Heart left ventricle (tissue), 16 donors: ENCODE measurements around the gene PIK3R2. TPM values are rescaled to one million over a fixed set of nuclear protein-coding genes. Genes with fewer than 3 reads are reported as not detected.

ENCODE experiments used
- ATAC-seq, 4 donors: fragments of 200-7000 bp; cut with Tn5 transposase; one replicate each; pipeline ENCODE4 v1.9.1; 2020 to 2022; ENCODE audit warnings: moderate library complexity in 4 of 4, mild to moderate bottlenecking in 3 of 4, moderate number of reproducible peaks in 1 of 4
- DNase-seq, 5 donors: peaks; one replicate each; pipeline ENCODE4 v3.0.0-alpha.2; 2020
- H3K27ac ChIP-seq, 12 donors: fragments of 200-600 bp; sonication (generic) in 4 of 12; one replicate each; pipeline versions ENCODE4 v1.5.0 to v1.8.0; 2016 to 2022; ENCODE audit warnings: mild to moderate bottlenecking in 2 of 12
- H3K27me3 ChIP-seq, 9 donors: fragments of 200-600 bp; sonication (generic) in 2 of 9; one replicate each; pipeline versions ENCODE4 v1.5.1 to v1.8.0; 2016 to 2022; ENCODE audit warnings: mild to moderate bottlenecking in 3 of 9
- H3K36me3 ChIP-seq, 9 donors: fragments of 200-600 bp; sonication (generic) in 2 of 9; one replicate each; pipeline versions ENCODE4 v1.5.0 to v1.8.0; 2018 to 2022; ENCODE audit warnings: mild to moderate bottlenecking in 2 of 9
- H3K4me1 ChIP-seq, 12 donors: fragments of 200-600 bp; sonication (generic) in 4 of 12; one replicate each; pipeline versions ENCODE4 v1.5.0 to v1.8.0; 2016 to 2022; ENCODE audit warnings: mild to moderate bottlenecking in 3 of 12
- H3K4me3 ChIP-seq, 12 donors: fragments of 200-600 bp; sonication (generic) in 4 of 12; one replicate each; pipeline versions ENCODE4 v1.5.0 to v1.8.0; 2017 to 2022; ENCODE audit warnings: mild to moderate bottlenecking in 9 of 12, moderate library complexity in 4 of 12
- H3K9me3 ChIP-seq, 12 donors: fragments of 200-600 bp; sonication (generic) in 4 of 12; one replicate each; pipeline versions ENCODE4 v1.5.0 to v1.8.0; 2016 to 2022; ENCODE audit warnings: mild to moderate bottlenecking in 1 of 12
- POLR2A ChIP-seq, 2 donors: fragments of 450-650 bp; IDR thresholded peaks; one replicate each; pipeline ENCODE4 v1.6.1; 2017; ENCODE audit warnings: antibody characterized with exemption in 2 of 2, mild to moderate bottlenecking in 2 of 2, moderate library complexity in 2 of 2
- WGBS, 4 donors: extraction: QIAGEN DNeasy Blood & Tissue Kit in 2 of 4; methylation state at CpG; one replicate each; pipeline versions ENCODE4 v1.1.5 to v1.1.7; 2013 to 2018; 5-methylcytosine and 5-hydroxymethylcytosine counted together
- intact Hi-C, 10 donors: fragments of 100-400 bp; cut with DNase I; formaldehyde crosslinking; loops; one replicate each; pipeline versions ENCODE4 v1.11.1 to v1.14.2; 2022
- polyA plus RNA-seq, 2 donors: library from polyadenylated mRNA; stranded (reverse); fragments of 200-250 nt; gene quantifications; one replicate each; pipeline ENCODE4 v1.2.3, GENCODE V29; 2013
- total RNA-seq, 9 donors: library from RNA; depleted of rRNA in 2 of 9; stranded (reverse); fragments of >200 nt in 2 of 9; fragmentation: NEBNext Ultra II Directional in 3 of 9; extraction: Animal tissue kit (Norgen Biotek cat#: 25700) in 3 of 9; gene quantifications; one replicate each; pipeline versions ENCODE4 v1.1.0 to v1.2.4, GENCODE V29; 2016 to 2023
- TF ChIP-seq, protein P1 (sequence below), 12 donors: fragments of 200-600 bp; sonication (generic) in 4 of 12; IDR thresholded peaks; one replicate each; pipeline versions ENCODE4 v1.5.0 to v1.8.0; 2018 to 2022; ENCODE audit warnings: antibody characterized with exemption in 12 of 12, mild to moderate bottlenecking in 5 of 12
- donor health status: ischemic (EF 13 %, LVEDD 7.1; RV severe dilation, severe dysfunction).
- donor health status: healthy with polysubstance abuse.
- donor health status: DM: no; HTN: yes; CAD: no.
- donor health status: DM: no; HTN: no; CAD: no.
- donor health status: ischemic (EF 25% LVEDD 6.9; RV normal size, moderate dysfunction).
- donor health status: ischemic (EF 25% LVEDD 5.7; RV mildly dilated, moderate dysfunction).
- donor health status: healthy.
- donor health status: DM: yes; HTN: yes; CAD: no.
- donor health status: ischemic (EF 35%, LVEDD 5.7; RV mildly dilated, moderate dysfunction).
- donor health status: nonischemic (EF 11% LVEDD 7.7; RV severe dilation, severe dysfunction).
- donor health status: DM: yes; HTN: yes; CAD: no.
- donor health status: PGD.
- donor health status: ischemic (EF 29% LVEDD 5.4; RV normal size, mild dysfunction).
- donor health status: nonischemic (EF 23%, LVEDD 6.1; RV moderate dilation, normal function).

PIK3R2 gene
- total and polyA plus RNA-seq, 11 donors: 4.0 to 28.6 (median 23.4) TPM

DNA sequence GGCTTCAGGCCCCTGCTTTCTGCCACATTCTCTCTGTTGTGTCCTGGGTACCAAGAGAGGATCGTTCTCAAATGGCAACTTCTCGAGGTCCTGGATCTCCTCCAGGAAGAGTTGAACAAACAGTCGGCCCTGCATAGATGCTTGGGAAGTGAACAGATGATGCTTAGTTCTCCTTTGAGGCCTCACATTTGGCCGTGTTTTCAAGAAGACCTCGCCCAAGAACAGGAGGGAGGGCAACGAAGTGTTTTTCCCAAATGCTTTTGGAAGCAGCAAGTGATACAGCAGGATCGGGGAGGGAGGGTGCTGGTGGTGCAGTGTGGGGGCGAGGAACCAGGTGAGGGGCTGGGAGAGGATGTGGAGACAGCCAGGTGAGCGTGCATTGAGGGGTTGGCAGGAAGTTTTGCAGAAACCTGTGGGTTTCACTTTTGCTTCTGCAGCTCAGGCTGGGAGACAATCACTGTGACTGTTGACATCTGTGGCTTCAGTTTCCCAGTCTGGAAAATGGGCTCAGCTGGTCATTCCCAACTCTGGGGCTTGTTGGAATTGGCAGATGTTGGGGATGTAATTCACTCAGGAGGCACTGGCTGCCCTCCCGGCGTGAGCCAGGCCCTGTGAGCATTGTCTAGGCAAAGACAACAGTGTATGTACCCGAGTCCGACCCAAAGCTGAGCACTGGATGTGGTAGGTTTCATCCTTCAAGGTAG, 33.8 kb upstream of the PIK3R2 start:
- TF ChIP-seq, protein P1, sequence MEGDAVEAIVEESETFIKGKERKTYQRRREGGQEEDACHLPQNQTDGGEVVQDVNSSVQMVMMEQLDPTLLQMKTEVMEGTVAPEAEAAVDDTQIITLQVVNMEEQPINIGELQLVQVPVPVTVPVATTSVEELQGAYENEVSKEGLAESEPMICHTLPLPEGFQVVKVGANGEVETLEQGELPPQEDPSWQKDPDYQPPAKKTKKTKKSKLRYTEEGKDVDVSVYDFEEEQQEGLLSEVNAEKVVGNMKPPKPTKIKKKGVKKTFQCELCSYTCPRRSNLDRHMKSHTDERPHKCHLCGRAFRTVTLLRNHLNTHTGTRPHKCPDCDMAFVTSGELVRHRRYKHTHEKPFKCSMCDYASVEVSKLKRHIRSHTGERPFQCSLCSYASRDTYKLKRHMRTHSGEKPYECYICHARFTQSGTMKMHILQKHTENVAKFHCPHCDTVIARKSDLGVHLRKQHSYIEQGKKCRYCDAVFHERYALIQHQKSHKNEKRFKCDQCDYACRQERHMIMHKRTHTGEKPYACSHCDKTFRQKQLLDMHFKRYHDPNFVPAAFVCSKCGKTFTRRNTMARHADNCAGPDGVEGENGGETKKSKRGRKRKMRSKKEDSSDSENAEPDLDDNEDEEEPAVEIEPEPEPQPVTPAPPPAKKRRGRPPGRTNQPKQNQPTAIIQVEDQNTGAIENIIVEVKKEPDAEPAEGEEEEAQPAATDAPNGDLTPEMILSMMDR (IDR thresholded peaks at IDR 0.05): no peak
- TF ChIP-seq POLR2A (IDR thresholded peaks at IDR 0.05): no peak
- no peaks in the 10 kb centered on the region for H3K9me3 ChIP-seq
- peaks cover 0 to 40% (median 20%) of the 10 kb centered on the region in 12 donors for H3K4me1 ChIP-seq
- H3K27ac ChIP-seq: peak overlapping the region in 5 of 12 donors; percentile 66 to 83 (median 73)
- peak overlapping the region in 6 of 12 donors; percentile 70 to 92 (median 78) for H3K4me3 ChIP-seq
- ATAC-seq (no peak), DNase-seq (no peak)
- intact Hi-C loops: loop anchor here in 7 of 10 donors (5.0 kb wide), 1 partner anchor 33 kb away; the partner anchor contains the start of gene PIK3R2 (in 7 of the 7)
- no peaks in the 10 kb centered on the region for H3K27me3 ChIP-seq
- peaks cover 0 to 26% (median 0%) of the 10 kb centered on the region in 9 donors for H3K36me3 ChIP-seq
- 47 to 53% (median 50%) methylated on average over 13 of the region's 13 CpGs for WGBS, 4 donors

DNA sequence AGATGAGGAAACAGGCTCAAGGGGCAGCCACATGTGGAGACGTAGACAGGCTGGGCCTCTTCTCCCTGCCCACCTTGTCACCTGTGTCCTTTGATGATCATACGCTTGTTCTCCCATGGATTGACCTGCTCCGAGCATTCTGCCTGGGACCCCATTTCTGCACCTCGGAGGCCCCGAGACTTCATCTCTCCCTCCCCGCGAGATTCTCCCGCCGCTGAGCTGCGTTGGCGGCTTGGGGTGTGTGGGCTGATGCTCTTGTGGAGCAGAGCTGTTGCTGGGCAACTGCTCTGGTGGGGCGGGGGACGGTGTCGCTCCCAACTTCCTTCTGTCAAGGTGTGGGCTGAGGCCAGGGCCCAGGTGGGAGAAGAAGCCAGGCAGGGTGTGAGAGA, 33.3 kb upstream of the PIK3R2 start:
- peak overlapping the region in 2 of 12 donors; percentile 83 to 92 for H3K4me3 ChIP-seq
- H3K9me3 ChIP-seq: no peaks in the 10 kb centered on the region
- 83 to 88% (median 86%) methylated on average over 14 of the region's 14 CpGs for WGBS, 4 donors
- H3K4me1 ChIP-seq: peaks cover 0 to 40% (median 20%) of the 10 kb centered on the region in 12 donors
- intact Hi-C loops: loop anchor here in 7 of 10 donors (5.0 kb wide), 1 partner anchor 33 kb away; the partner anchor contains the start of gene PIK3R2 (in 7 of the 7)
- peak overlapping the region in 2 of 12 donors; percentile 73 to 83 for H3K27ac ChIP-seq
- no peaks in the 10 kb centered on the region for H3K27me3 ChIP-seq
- DNase-seq: no peak
- ATAC-seq: no peak
- no peak for TF ChIP-seq POLR2A (IDR thresholded peaks at IDR 0.05)
- TF ChIP-seq, protein P1 (IDR thresholded peaks at IDR 0.05): no peak
- peaks cover 0 to 32% (median 0%) of the 10 kb centered on the region in 9 donors for H3K36me3 ChIP-seq

DNA sequence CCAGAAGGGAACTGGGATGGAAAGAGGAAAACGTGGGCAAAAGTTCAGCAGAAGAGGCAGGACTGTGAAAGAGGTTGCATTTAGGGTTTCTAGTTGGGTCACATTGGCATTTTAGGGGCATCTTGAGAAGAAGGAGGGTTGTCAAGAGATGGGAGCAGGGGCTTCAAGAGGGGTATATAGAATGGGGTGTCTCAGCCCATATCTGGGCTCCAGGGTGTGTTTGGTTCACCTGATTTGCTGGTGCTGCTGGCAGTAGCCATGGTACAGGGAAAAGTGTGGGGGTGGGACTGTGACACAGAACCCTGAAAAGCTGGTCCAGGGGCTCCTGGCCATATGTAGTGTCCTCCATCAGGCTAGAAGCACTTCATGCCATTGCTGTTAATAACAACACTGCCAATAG, 32.8 kb upstream of the PIK3R2 start:
- Histone ChIP-seq H3K9me3 (no peaks in the 10 kb centered on the region), H3K4me1 (peaks cover 0 to 40% (median 20%) of the 10 kb centered on the region in 12 donors), H3K27ac (peak overlapping the region in 1 of 12 donors; percentile 73), H3K36me3 (peaks cover 0 to 34% (median 1%) of the 10 kb centered on the region in 9 donors), H3K27me3 (no peaks in the 10 kb centered on the region), H3K4me3 (no peak overlapping the region)
- TF ChIP-seq POLR2A (IDR thresholded peaks at IDR 0.05): no peak
- DNase-seq: no peak
- ATAC-seq: no peak
- 67 to 91% (median 73%) methylated on average over 1 of the region's 1 CpG for WGBS, 4 donors
- intact Hi-C loops: no loop called here

DNA sequence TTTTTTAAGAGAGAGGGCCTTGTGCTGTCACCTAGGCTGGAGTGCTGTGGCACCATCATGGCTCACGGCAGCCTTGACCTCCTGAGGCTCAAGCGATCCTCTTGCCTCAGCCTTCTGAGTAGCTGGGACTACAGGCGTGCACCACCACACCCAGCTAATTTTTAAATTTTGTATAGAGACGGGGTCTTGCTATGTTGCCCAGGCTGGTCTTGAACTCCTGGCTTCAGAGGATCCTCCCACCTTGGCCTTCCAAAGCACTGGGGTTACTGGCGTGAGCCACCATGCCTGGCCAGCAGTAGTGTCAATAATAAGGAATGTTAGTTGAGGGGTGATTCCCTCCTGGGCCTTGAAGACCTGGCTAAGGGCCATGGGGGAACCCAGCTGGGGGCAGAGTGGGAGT, 31.8 kb upstream of the PIK3R2 start:
- intact Hi-C loops: no loop called here
- no peak for ATAC-seq
- DNase-seq: no peak

More for the DNA sequence above, 31.8 kb upstream of the PIK3R2 start:
- Histone ChIP-seq H3K4me3 (no peak overlapping the region), H3K9me3 (no peaks in the 10 kb centered on the region), H3K4me1 (peaks cover 0 to 42% (median 20%) of the 10 kb centered on the region in 12 donors), H3K27ac (no peak overlapping the region), H3K36me3 (peaks cover 0 to 43% (median 4%) of the 10 kb centered on the region in 9 donors), H3K27me3 (no peaks in the 10 kb centered on the region)
- TF ChIP-seq, protein P1 (IDR thresholded peaks at IDR 0.05): no peak
- no peak for TF ChIP-seq POLR2A (IDR thresholded peaks at IDR 0.05)
- 97 to 100% (median 98%) methylated on average over 5 of the region's 5 CpGs for WGBS, 4 donors
